Measurements from ENCODE around the gene GADD45A. TPM values are rescaled to one million over a fixed set of nuclear protein-coding genes. Genes with fewer than 3 reads are reported as not detected.

The GADD45A gene
- total RNA-seq, 1 donor from 2014 or later: 162 TPM

- peaks cover 2% of the 10 kb centered on the region for H3K9me3 Mint-ChIP-seq (ENCODE audit: unreplicated experiment)
- TF ChIP-seq CTCF (IDR thresholded peaks at IDR 0.05; ENCODE audit: insufficient read depth, low read depth, low read length) (no peak), EZH2 (IDR thresholded peaks at IDR 0.05; ENCODE audit: insufficient read depth, low read length) (no peak)
- FAIRE-seq (no peak), DNase-seq (ENCODE audit: low read depth) (no peak)
- H3K4me2 ChIP-seq (ENCODE audit: low read length): no peak overlapping the region
- no peak overlapping the region for H3K27ac ChIP-seq (ENCODE audit: low read depth, low read length)
- no peak overlapping the region for H3K4me3 Mint-ChIP-seq (ENCODE audit: unreplicated experiment)
- H3K79me2 ChIP-seq (ENCODE audit: insufficient read depth, low read length): no peaks in the 10 kb centered on the region
- H2AFZ ChIP-seq (ENCODE audit: low read depth, low read length): no peak overlapping the region
- H3K4me1 ChIP-seq (ENCODE audit: insufficient read depth, low read length): peaks cover 6% of the 10 kb centered on the region
- H3K9me3 ChIP-seq (ENCODE audit: insufficient read depth, low read depth, low read length): no peaks in the 10 kb centered on the region
- H3K36me3 ChIP-seq (ENCODE audit: insufficient read depth, low read length): no peaks in the 10 kb centered on the region
- no peaks in the 10 kb centered on the region for H3K27me3 ChIP-seq (ENCODE audit: insufficient read depth, low read length)
- H4K20me1 ChIP-seq (ENCODE audit: insufficient read depth, low read length): no peaks in the 10 kb centered on the region
- H3K4me3 ChIP-seq (ENCODE audit: insufficient read depth, low read depth, low read length): no peak overlapping the region
- no peaks in the 10 kb centered on the region for H3K36me3 Mint-ChIP-seq (ENCODE audit: low read depth, unreplicated experiment)
- no peak overlapping the region for H3K27ac Mint-ChIP-seq (ENCODE audit: unreplicated experiment)
- peaks cover 4% of the 10 kb centered on the region for H3K27me3 Mint-ChIP-seq (ENCODE audit: low read depth, unreplicated experiment)
- H3K4me1 Mint-ChIP-seq (ENCODE audit: low read depth, unreplicated experiment): no peaks in the 10 kb centered on the region
- H3K9ac ChIP-seq (ENCODE audit: low read length): no peak overlapping the region
Observed at GRCh38 chr1:67645495-67646144, 39.4 kb upstream of the GADD45A start.

GRCh38 chr1:67646145-67647035 is 38.6 kb upstream of the GADD45A start:
- Mint-ChIP-seq H3K27ac (ENCODE audit: unreplicated experiment) (no peak overlapping the region), H3K27me3 (ENCODE audit: low read depth, unreplicated experiment) (peaks cover 4% of the 10 kb centered on the region), H3K4me3 (ENCODE audit: unreplicated experiment) (no peak overlapping the region), H3K36me3 (ENCODE audit: low read depth, unreplicated experiment) (no peaks in the 10 kb centered on the region), H3K9me3 (ENCODE audit: unreplicated experiment) (peaks cover 2% of the 10 kb centered on the region), H3K4me1 (ENCODE audit: low read depth, unreplicated experiment) (no peaks in the 10 kb centered on the region)
- H4K20me1 ChIP-seq (ENCODE audit: insufficient read depth, low read length): no peaks in the 10 kb centered on the region
- no peak overlapping the region for H3K4me2 ChIP-seq (ENCODE audit: low read length)
- no peak overlapping the region for H2AFZ ChIP-seq (ENCODE audit: low read depth, low read length)
- H3K27me3 ChIP-seq (ENCODE audit: insufficient read depth, low read length): no peaks in the 10 kb centered on the region
- no peaks in the 10 kb centered on the region for H3K79me2 ChIP-seq (ENCODE audit: insufficient read depth, low read length)
- H3K27ac ChIP-seq (ENCODE audit: low read depth, low read length): no peak overlapping the region
- no peak for TF ChIP-seq CTCF (IDR thresholded peaks at IDR 0.05; ENCODE audit: insufficient read depth, low read depth, low read length)
- no peak for TF ChIP-seq EZH2 (IDR thresholded peaks at IDR 0.05; ENCODE audit: insufficient read depth, low read length)
- no peak overlapping the region for H3K9ac ChIP-seq (ENCODE audit: low read length)
- no peak overlapping the region for H3K4me3 ChIP-seq (ENCODE audit: insufficient read depth, low read depth, low read length)
- H3K36me3 ChIP-seq (ENCODE audit: insufficient read depth, low read length): no peaks in the 10 kb centered on the region
- H3K9me3 ChIP-seq (ENCODE audit: insufficient read depth, low read depth, low read length): no peaks in the 10 kb centered on the region
- DNase-seq (ENCODE audit: low read depth) (peak; percentile 51), FAIRE-seq (peak; percentile 29)
- H3K4me1 ChIP-seq (ENCODE audit: insufficient read depth, low read length): peaks cover 6% of the 10 kb centered on the region
